ENCODE results near the gene TOP3B. TPM values are rescaled to one million over a fixed set of nuclear protein-coding genes. Genes with fewer than 3 reads are reported as not detected.

The TOP3B gene
- total and polyA plus RNA-seq, 10 of the 15 experiments (the other 5 are each of a cell fraction or from before 2014, with no cell fraction given): 0.60 to 47.3 (median 33.7) TPM

DNA sequence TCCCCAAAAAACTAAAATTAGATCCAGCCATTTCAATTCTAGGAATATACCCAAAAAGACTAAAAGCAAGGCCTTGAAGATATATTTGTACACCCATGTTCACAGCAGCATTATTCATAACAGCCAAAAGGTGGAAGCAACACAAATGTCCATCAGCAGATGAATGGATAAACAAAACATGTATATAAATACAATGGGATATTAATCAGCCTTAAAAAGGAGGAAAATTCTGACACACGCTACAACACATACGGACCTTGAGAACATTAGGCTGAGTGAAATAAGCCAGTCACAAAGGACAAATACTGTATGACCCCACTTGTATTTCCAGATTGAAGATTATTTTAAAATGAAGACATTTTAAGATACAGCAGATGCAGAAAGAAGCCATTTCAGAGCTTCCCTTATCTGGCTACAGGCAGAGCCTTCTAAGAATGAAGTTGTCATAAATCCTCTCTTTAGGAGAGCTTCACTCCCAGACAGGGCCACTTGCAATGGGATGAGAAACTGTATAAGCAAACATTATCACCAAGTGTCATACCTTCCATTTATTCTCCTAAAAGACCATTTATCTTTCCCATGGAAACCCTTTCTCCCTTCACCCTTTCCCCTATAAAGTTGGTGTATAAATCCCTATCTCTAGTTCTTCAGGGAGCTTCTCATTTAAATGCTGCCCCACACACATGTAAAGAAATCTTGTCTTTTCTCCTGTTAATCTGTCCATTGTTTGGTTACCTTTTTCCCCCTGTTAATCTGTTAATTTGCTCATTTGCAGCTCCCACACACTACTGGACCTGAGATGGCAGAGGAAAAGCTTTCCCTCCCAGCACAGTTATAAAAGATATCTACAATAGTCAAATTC is 19.3 kb upstream of the TOP3B start (continued):
- TF ChIP-seq, protein P1, sequence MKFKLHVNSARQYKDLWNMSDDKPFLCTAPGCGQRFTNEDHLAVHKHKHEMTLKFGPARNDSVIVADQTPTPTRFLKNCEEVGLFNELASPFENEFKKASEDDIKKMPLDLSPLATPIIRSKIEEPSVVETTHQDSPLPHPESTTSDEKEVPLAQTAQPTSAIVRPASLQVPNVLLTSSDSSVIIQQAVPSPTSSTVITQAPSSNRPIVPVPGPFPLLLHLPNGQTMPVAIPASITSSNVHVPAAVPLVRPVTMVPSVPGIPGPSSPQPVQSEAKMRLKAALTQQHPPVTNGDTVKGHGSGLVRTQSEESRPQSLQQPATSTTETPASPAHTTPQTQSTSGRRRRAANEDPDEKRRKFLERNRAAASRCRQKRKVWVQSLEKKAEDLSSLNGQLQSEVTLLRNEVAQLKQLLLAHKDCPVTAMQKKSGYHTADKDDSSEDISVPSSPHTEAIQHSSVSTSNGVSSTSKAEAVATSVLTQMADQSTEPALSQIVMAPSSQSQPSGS (IDR thresholded peaks at IDR 0.05; ENCODE audit: low read length): no peak
- no peak for TF ChIP-seq SMAD5 (IDR thresholded peaks at IDR 0.05; ENCODE audit: low read depth)

DNA sequence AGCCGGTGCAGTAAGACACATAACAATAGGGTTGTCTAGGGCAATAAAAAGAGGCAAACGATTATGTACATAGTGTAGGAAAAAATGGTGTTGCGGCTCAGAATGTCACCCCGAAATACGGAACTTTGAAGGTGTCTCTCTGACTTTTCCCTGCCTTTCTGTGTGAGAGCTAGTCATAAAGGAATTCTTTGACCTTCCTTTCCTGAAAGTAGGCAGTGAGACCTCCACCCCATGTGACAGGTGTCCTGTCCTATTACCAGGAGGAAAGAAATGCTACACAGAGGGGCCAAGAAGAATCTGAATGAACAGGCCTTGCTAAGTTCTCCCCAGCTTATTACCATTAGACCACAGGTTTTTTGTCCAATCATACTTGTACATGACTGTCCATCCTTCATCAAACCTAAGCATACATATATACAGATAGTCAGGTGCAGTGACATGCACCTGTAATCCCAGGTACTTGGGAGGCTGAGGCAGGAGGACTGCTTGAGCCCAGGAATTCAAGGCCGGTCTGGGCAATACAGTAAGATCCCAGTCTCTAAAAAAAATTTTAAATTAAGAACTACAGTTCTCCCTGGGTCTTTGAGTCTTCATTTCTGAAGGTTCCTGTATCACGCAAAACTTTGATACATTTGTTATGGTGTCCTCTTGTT is 16.1 kb upstream of the TOP3B start:
- CTCF ChIA-PET: interaction anchor here (1.4 to 1.5 kb wide), 3 partner anchors 14 to 181 kb away, joined by 3 to 8 read pairs (median 4); no protein-coding TSS in a partner anchor
- Histone ChIP-seq H3K4me3 (no peak overlapping the region), H3K79me2 (ENCODE audit: control insufficient read depth, insufficient read depth, low read length) (no peaks in the 10 kb centered on the region), H3K4me2 (ENCODE audit: control insufficient read depth, insufficient read depth) (no peak overlapping the region), H2AFZ (ENCODE audit: control insufficient read depth, low read depth, low read length) (no peak overlapping the region), H4K20me1 (ENCODE audit: control insufficient read depth, insufficient read depth) (no peaks in the 10 kb centered on the region), H3K4me1 (ENCODE audit: control insufficient read depth, insufficient read depth, low read length) (no peaks in the 10 kb centered on the region), H3K27me3 (replicated peaks in 1 of 2; ENCODE audit: control insufficient read depth in 2 of 2, insufficient read depth in 2 of 2, low read length in 1 of 2) (no peaks in the 10 kb centered on the region; a peak in 1 of 4 replicates), H3K36me3 (ENCODE audit: control insufficient read depth in 2 of 2, insufficient read depth in 2 of 2, low read length in 1 of 2) (no peaks in the 10 kb centered on the region), H3K9me3 (replicated peaks; ENCODE audit: control insufficient read depth, insufficient read depth, low read length) (no peaks in the 10 kb centered on the region), H3K27ac (ENCODE audit: control insufficient read depth, insufficient read depth) (no peak overlapping the region), H3K9ac (ENCODE audit: control insufficient read depth, insufficient read depth, low read length) (no peak overlapping the region)
- in situ Hi-C loops (cut with MboI) (no loop called here), intact Hi-C loops (cut with micrococcal nuclease; ENCODE audit: unreplicated experiment) (no loop called here)
- POLR2A ChIA-PET: no interaction called here
- TF ChIP-seq ZNF622 (IDR thresholded peaks at IDR 0.05): no peak
- TF ChIP-seq, protein P2, sequence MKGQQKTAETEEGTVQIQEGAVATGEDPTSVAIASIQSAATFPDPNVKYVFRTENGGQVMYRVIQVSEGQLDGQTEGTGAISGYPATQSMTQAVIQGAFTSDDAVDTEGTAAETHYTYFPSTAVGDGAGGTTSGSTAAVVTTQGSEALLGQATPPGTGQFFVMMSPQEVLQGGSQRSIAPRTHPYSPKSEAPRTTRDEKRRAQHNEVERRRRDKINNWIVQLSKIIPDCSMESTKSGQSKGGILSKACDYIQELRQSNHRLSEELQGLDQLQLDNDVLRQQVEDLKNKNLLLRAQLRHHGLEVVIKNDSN (IDR thresholded peaks at IDR 0.05; ENCODE audit: borderline replicate concordance, extremely low read length, insufficient read depth, low read depth, low read length): no peak
- TF ChIP-seq, protein P3, sequence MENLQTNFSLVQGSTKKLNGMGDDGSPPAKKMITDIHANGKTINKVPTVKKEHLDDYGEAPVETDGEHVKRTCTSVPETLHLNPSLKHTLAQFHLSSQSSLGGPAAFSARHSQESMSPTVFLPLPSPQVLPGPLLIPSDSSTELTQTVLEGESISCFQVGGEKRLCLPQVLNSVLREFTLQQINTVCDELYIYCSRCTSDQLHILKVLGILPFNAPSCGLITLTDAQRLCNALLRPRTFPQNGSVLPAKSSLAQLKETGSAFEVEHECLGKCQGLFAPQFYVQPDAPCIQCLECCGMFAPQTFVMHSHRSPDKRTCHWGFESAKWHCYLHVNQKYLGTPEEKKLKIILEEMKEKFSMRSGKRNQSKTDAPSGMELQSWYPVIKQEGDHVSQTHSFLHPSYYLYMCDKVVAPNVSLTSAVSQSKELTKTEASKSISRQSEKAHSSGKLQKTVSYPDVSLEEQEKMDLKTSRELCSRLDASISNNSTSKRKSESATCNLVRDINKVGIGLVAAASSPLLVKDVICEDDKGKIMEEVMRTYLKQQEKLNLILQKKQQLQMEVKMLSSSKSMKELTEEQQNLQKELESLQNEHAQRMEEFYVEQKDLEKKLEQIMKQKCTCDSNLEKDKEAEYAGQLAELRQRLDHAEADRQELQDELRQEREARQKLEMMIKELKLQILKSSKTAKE (IDR thresholded peaks at IDR 0.05; ENCODE audit: low read depth, poor library complexity, severe bottlenecking): no peak
- no peak for TF ChIP-seq ESRRA (IDR thresholded peaks at IDR 0.05; ENCODE audit: low read length)
- TF ChIP-seq IKZF1 (conservative IDR thresholded peaks at IDR 0.05): no peak
- no peak for TF ChIP-seq PAX8 (IDR thresholded peaks at IDR 0.05)
- no peak for TF ChIP-seq SPI1 (IDR thresholded peaks at IDR 0.05; ENCODE audit: borderline replicate concordance, insufficient read depth, low read depth, low read length)
- TF ChIP-seq, protein P4, sequence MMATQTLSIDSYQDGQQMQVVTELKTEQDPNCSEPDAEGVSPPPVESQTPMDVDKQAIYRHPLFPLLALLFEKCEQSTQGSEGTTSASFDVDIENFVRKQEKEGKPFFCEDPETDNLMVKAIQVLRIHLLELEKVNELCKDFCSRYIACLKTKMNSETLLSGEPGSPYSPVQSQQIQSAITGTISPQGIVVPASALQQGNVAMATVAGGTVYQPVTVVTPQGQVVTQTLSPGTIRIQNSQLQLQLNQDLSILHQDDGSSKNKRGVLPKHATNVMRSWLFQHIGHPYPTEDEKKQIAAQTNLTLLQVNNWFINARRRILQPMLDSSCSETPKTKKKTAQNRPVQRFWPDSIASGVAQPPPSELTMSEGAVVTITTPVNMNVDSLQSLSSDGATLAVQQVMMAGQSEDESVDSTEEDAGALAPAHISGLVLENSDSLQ (IDR thresholded peaks at IDR 0.05): no peak
- no peak for TF ChIP-seq RBBP5 (conservative IDR thresholded peaks at IDR 0.05)
- TF ChIP-seq, protein P5, sequence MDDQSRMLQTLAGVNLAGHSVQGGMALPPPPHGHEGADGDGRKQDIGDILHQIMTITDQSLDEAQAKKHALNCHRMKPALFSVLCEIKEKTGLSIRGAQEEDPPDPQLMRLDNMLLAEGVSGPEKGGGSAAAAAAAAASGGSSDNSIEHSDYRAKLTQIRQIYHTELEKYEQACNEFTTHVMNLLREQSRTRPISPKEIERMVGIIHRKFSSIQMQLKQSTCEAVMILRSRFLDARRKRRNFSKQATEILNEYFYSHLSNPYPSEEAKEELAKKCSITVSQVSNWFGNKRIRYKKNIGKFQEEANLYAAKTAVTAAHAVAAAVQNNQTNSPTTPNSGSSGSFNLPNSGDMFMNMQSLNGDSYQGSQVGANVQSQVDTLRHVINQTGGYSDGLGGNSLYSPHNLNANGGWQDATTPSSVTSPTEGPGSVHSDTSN (IDR thresholded peaks at IDR 0.05; ENCODE audit: insufficient replicate concordance, low read depth, low read length): no peak
- TF ChIP-seq CHD1 (IDR thresholded peaks at IDR 0.05; ENCODE audit: low read depth, low read length): no peak
- RAD21 ChIA-PET (ENCODE audit: unreplicated experiment): interaction anchor here (1.1 kb wide), 1 partner anchor 159 kb away, joined by 3 read pairs; no protein-coding TSS in a partner anchor
- BruUV-seq (replicated peaks): no TSS peak
- ATAC-seq: no peak
- SMC1A ChIA-PET (ENCODE audit: uncharacterized antibody, unreplicated experiment): interaction anchor here (0.6 to 1.0 kb wide), 2 partner anchors 12 to 25 kb away, joined by 3 read pairs; no protein-coding TSS in a partner anchor
- 59% methylated on average over 7 of the region's 7 CpGs for WGBS (ENCODE audit: insufficient coverage, insufficient replicate concordance, low lambda C conversion rate, missing lambda C conversion rate)
- DNase-seq (ENCODE audit: low read depth, low spot score): no peak
- no peak for FAIRE-seq
